NT2/D1 (cell line): ENCODE measurements around the gene RPP21.
A peak's percentile ranks its signal among the peaks of the same experiment; 100 is the strongest.

Source experiments
- DNase-seq: peaks from one replicate; pipeline ENCODE4 v3.0.0-alpha.2; 2011; ENCODE audit warnings: low read depth, low spot score
- H3K27me3 ChIP-seq: 2 replicates; pipeline ENCODE4 v1.6.0; 2011; ENCODE audit warnings: mild to moderate bottlenecking; ENCODE audit not compliant: insufficient read length, insufficient read depth
- H3K36me3 ChIP-seq: 2 replicates; pipeline ENCODE4 v1.6.1; 2011; ENCODE audit warnings: mild to moderate bottlenecking, low read length, mixed read lengths; ENCODE audit not compliant: insufficient read depth, insufficient read length
- H3K4me1 ChIP-seq: 2 replicates; pipeline ENCODE4 v1.5.1; 2011; ENCODE audit not compliant: insufficient read depth, insufficient read length
- H3K4me3 ChIP-seq: 2 replicates; pipeline ENCODE4 v1.5.1; 2011; ENCODE audit warnings: low read depth; ENCODE audit not compliant: insufficient read length
- H3K9ac ChIP-seq: 2 replicates; pipeline ENCODE4 v1.6.0; 2011; ENCODE audit warnings: low read depth; ENCODE audit not compliant: insufficient read length
- H3K9me3 ChIP-seq: 2 replicates; pipeline ENCODE4 v1.5.1; 2011; ENCODE audit warnings: mild to moderate bottlenecking, low read length; ENCODE audit not compliant: insufficient read depth
- SUZ12 ChIP-seq: IDR thresholded peaks from 2 replicates; pipeline ENCODE4 v1.6.1; 2011; ENCODE audit not compliant: insufficient read length, insufficient read depth; ENCODE audit errors: extremely low read depth
- YY1 ChIP-seq: IDR thresholded peaks from 2 replicates; pipeline ENCODE4 v1.6.1; 2011; ENCODE audit not compliant: insufficient read length, insufficient read depth
- ZNF274 ChIP-seq: IDR thresholded peaks from 2 replicates; pipeline ENCODE4 v1.6.1; 2011; ENCODE audit warnings: mild to moderate bottlenecking, low read depth, low read length

The RPP21 gene

GRCh38 chr6:30349421-30350177, 4.6 kb downstream of the RPP21 start:
- TF ChIP-seq SUZ12, result no peak
- no peak for TF ChIP-seq ZNF274
- Histone ChIP-seq H3K4me1 (no peaks in the 10 kb centered on the region), H3K27me3 (no peaks in the 10 kb centered on the region), H3K36me3 (peaks cover 11% of the 10 kb centered on the region), H3K4me3 (no peak overlapping the region), H3K9ac (no peak overlapping the region), H3K9me3 (no peaks in the 10 kb centered on the region)
- no peak for DNase-seq

DNA sequence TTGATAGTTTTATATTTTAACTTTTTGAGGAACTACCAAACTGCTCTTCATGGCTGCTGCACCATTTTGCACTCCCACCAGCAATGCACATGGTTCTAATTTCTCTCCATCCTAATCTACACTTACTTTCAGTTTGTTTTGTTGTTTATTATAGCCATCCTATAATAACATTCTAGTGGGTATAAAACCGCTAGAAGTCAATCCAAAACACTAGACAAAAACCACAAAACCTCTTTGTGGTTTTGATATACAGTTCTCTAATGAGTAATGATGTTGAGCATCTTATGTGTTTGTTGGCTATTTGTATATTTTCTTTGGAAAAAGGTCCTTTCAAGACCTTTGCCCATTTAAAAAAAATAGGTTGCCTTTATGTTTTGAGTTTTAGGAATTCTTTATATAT, 5.6 kb downstream of the RPP21 start:
- peaks cover 11% of the 10 kb centered on the region for H3K36me3 ChIP-seq
- no peak for DNase-seq

GRCh38 chr6:30352550-30352949, 7.6 kb downstream of the RPP21 start:
- no peaks in the 10 kb centered on the region for H3K9me3 ChIP-seq
- H3K27me3 ChIP-seq, result no peaks in the 10 kb centered on the region
- no peak for TF ChIP-seq SUZ12
- TF ChIP-seq ZNF274, result no peak
- TF ChIP-seq YY1, result no peak
- no peak overlapping the region for H3K4me3 ChIP-seq
- no peak overlapping the region for H3K9ac ChIP-seq
- no peak for DNase-seq
- H3K36me3 ChIP-seq, result no peaks in the 10 kb centered on the region
- no peaks in the 10 kb centered on the region for H3K4me1 ChIP-seq

More for the DNA sequence above, 5.6 kb downstream of the RPP21 start:
- Histone ChIP-seq H3K27me3 (no peaks in the 10 kb centered on the region), H3K9ac (no peak overlapping the region), H3K4me1 (no peaks in the 10 kb centered on the region), H3K4me3 (no peak overlapping the region), H3K9me3 (no peaks in the 10 kb centered on the region)
- TF ChIP-seq SUZ12, result no peak
- TF ChIP-seq YY1, result no peak
- TF ChIP-seq ZNF274, result no peak

DNA sequence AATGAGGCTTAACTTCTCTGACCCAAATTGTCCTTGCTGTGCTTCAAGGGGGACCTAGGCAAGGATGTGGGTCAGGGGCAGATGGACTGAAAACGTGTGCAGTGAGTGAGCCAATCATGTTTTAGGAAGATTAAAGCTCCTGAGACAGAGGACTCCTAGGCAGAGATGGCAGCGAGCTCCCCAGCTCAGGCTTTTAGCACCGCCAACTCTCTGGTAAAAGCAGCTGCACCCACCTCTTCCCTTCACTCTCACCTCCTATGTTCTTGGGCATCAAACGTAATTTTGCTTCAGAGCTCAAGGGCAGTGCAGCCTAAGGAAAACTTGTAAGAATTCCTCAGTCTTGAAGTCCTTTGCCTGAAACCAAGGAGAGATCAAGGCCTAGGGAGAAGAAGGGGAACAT, 10.3 kb downstream of the RPP21 start:
- Histone ChIP-seq H3K9ac (no peak overlapping the region), H3K4me3 (no peak overlapping the region), H3K27me3 (peaks cover 20% of the 10 kb centered on the region), H3K36me3 (no peaks in the 10 kb centered on the region), H3K4me1 (no peaks in the 10 kb centered on the region), H3K9me3 (no peaks in the 10 kb centered on the region)
- TF ChIP-seq SUZ12 (no peak), YY1 (no peak), ZNF274 (no peak)
- peak; percentile 18 for DNase-seq

GRCh38 chr6:30356536-30356935, 11.6 kb downstream of the RPP21 start:
- no peak for DNase-seq
- Histone ChIP-seq H3K27me3 (peaks cover 23% of the 10 kb centered on the region), H3K4me3 (no peak overlapping the region), H3K36me3 (no peaks in the 10 kb centered on the region), H3K9ac (no peak overlapping the region), H3K9me3 (no peaks in the 10 kb centered on the region), H3K4me1 (no peaks in the 10 kb centered on the region)
- TF ChIP-seq ZNF274 (no peak), YY1 (no peak), SUZ12 (no peak)

GRCh38 chr6:30357678-30358540, 13.0 kb downstream of the RPP21 start:
- Histone ChIP-seq H3K4me3 (peak overlapping the region; percentile 67), H3K9ac (peak overlapping the region; percentile 77), H3K9me3 (no peaks in the 10 kb centered on the region), H3K4me1 (no peaks in the 10 kb centered on the region), H3K27me3 (peaks cover 23% of the 10 kb centered on the region), H3K36me3 (no peaks in the 10 kb centered on the region)
- DNase-seq, result peak; percentile 72
- TF ChIP-seq ZNF274 (no peak), SUZ12 (no peak), YY1 (no peak)

GRCh38 chr6:30359276-30359675, 14.3 kb downstream of the RPP21 start:
- Histone ChIP-seq H3K9me3 (no peaks in the 10 kb centered on the region), H3K4me3 (no peak overlapping the region), H3K36me3 (no peaks in the 10 kb centered on the region), H3K9ac (no peak overlapping the region), H3K4me1 (no peaks in the 10 kb centered on the region), H3K27me3 (peaks cover 23% of the 10 kb centered on the region)
- TF ChIP-seq ZNF274 (no peak), SUZ12 (no peak), YY1 (no peak)
- DNase-seq, result no peak
